Measurements from ENCODE around the gene TIMM17A.

GRCh38 chr1:201917362-201918033 lies 37.8 kb upstream of the TIMM17A start:
- TF ChIP-seq CTCF (IDR thresholded peaks at IDR 0.05; ENCODE audit: low read length) (no peak), EZH2 (IDR thresholded peaks at IDR 0.05; ENCODE audit: borderline replicate concordance, low read length) (no peak)
